ENCODE results near the gene RPS2. TPM values are rescaled to one million over a fixed set of nuclear protein-coding genes. Genes with fewer than 3 reads are reported as not detected.
"Not testable (repeated sequence)": the region's sequence is repeated elsewhere in the genome, so short reads cannot be mapped to it uniquely, and the experiment has no call there.

The RPS2 gene
- total RNA-seq, 2 donors from 2014 or later: 2,046 to 2,467 TPM

DNA sequence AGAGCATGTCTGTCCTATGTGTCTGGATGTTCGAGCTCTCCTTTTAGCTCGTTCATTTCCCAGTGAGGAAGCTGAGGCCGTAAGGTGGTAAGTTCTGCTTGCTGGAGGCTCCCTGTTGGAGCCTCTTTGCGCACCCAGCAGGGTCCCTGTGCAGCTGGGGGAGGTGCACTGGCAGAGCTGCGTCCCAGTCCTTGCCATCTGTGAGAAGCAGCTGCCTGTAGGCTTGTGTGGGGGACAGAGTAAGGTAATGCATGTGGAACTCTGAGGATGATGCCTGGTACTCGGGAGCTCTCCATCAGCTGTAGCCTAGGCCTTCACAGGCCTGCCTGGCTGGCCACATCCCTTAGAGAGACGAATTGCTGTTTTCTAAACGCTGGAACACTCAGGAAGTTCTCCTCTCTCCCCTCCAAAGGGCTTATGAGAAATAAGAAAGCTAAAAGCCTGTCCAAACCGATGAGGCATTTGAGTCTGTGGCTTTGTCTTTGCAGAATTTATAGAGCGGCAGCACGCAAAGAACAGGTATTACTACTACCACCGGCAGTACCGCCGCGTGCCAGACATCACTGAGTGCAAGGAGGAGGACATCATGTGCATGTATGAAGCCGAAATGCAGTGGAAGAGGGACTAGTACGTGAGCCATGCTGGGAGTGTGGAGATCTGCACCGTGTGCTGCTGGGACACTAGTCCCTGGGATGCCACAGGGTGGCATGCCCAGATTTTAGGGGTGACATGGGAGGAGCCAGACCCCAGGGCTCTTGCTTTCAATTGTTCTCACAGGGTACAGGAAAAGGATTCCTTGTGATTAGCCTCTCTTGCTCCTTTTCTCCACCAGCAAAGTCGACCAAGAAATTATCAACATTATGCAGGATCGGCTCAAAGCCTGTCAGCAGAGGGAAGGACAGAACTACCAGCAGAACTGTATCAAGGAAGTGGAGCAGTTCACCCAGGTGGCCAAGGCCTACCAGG lies 3.7 kb downstream of the RPS2 start:
- TF ChIP-seq, protein P1, sequence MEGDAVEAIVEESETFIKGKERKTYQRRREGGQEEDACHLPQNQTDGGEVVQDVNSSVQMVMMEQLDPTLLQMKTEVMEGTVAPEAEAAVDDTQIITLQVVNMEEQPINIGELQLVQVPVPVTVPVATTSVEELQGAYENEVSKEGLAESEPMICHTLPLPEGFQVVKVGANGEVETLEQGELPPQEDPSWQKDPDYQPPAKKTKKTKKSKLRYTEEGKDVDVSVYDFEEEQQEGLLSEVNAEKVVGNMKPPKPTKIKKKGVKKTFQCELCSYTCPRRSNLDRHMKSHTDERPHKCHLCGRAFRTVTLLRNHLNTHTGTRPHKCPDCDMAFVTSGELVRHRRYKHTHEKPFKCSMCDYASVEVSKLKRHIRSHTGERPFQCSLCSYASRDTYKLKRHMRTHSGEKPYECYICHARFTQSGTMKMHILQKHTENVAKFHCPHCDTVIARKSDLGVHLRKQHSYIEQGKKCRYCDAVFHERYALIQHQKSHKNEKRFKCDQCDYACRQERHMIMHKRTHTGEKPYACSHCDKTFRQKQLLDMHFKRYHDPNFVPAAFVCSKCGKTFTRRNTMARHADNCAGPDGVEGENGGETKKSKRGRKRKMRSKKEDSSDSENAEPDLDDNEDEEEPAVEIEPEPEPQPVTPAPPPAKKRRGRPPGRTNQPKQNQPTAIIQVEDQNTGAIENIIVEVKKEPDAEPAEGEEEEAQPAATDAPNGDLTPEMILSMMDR (IDR thresholded peaks at IDR 0.05): no peak
- TF ChIP-seq POLR2AphosphoS5 (IDR thresholded peaks at IDR 0.05) (no peak), POLR2A (IDR thresholded peaks at IDR 0.05) (no peak)
- Histone ChIP-seq H3K9me3 (no peaks in the 10 kb centered on the region), H3K27ac (no peak overlapping the region), H3K36me3 (no peaks in the 10 kb centered on the region), H3K4me1 (replicated peaks) (peaks cover 7% of the 10 kb centered on the region), H3K27me3 (replicated peaks; ENCODE audit: insufficient read depth) (no peaks in the 10 kb centered on the region), H3K4me3 (no peak overlapping the region)
- intact Hi-C loops (cut with DNase I): no loop called here
- WGBS: 37% methylated on average over 20 of the region's 20 CpGs
- no peak for DNase-seq (ENCODE audit: low spot score)

DNA sequence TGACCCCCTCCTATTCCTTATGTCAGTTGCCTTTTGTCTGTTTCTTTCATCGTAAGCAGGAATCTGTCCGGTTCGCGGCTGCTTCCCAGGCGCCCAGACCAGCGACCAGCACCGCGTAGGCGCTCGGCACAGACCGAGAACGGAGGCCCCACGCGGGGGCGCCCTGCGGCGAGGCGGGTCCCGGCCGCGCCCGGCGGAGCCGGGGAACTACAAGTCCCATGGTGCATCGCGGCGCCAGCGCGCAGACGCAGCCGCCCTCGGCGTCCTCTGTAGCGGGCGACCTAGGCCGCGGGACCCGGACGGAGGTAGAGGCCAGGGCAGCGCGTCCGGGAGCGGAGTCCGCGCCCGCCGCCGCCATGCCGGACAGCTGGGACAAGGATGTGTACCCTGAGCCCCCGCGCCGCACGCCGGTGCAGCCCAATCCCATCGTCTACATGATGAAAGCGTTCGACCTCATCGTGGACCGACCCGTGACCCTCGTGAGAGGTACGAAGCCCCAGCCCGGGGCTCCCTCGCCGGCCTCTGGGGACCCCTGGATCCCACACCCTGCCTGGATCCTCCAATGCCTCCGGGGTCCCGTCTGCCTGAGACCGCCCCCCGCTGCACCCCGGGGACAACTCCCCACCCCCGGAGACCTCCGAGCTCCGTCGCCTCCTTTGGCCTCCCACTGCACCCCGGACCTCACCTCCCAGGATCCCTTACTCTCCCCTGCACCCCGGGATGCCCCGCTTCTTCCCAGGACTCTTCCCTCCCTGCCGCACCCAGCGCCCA lies 5.2 kb downstream of the RPS2 start, which contains the start of gene NDUFB10:
NDUFB10 (plus strand) TSS at position 270 of the 771 bp plus-strand sequence; CDS start at position 357, 87 bp downstream.
- intact Hi-C loops (cut with DNase I): no loop called here
- WGBS: under 1% methylated on average over 57 of the region's 79 CpGs
- Histone ChIP-seq H3K36me3 (no peaks in the 10 kb centered on the region), H3K9me3 (no peaks in the 10 kb centered on the region), H3K27me3 (replicated peaks; ENCODE audit: insufficient read depth) (no peaks in the 10 kb centered on the region), H3K27ac (peak within 1 kb of the TSS; percentile 78 to 86), H3K4me1 (replicated peaks) (peaks cover 3% of the 10 kb centered on the region), H3K4me3 (peak within 1 kb of the TSS; percentile 74 to 88)
- peak; percentile 86 for DNase-seq (ENCODE audit: low spot score)
- TF ChIP-seq, protein P1 (IDR thresholded peaks at IDR 0.05): peak; percentile 74 to 93 (median 86)
- TF ChIP-seq POLR2A (IDR thresholded peaks at IDR 0.05) (peak; percentile 93), POLR2AphosphoS5 (IDR thresholded peaks at IDR 0.05) (peak; percentile 82)

DNA sequence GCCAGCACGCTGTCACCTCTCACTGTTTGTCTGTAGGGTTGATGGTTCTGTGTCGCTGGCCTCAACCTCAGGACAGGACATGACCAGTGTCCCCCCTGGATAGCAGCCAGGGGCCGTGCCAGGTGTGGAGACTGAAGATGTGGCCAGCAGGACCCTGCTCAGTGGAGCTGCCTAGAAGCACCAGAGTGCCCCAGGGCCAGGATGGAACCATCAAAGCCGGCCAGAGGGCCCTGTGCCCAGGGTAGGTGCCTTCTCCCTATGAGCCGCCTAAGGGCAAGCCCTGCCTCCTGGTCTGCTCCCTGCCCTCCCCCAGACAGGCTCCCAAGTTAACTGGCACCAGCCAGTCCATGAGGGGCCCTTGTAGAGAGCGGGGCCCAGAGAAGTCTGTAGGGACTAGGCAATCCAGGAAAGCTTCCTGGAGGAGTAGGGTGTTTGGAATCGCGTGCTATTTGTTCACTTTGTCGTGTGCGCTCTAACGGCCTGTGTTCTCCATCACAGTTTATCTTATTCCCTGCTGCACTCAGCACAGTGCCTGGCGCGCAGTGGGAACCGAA lies 5.8 kb downstream of the RPS2 start:
- no peak for DNase-seq (ENCODE audit: low spot score)
- Histone ChIP-seq H3K4me1 (replicated peaks) (peaks cover 3% of the 10 kb centered on the region), H3K4me3 (peak overlapping the region; percentile 74 to 88), H3K27me3 (replicated peaks; ENCODE audit: insufficient read depth) (no peaks in the 10 kb centered on the region), H3K27ac (peak overlapping the region in 1 of 2 donors; percentile 25), H3K36me3 (no peaks in the 10 kb centered on the region), H3K9me3 (no peaks in the 10 kb centered on the region)
- TF ChIP-seq POLR2AphosphoS5 (IDR thresholded peaks at IDR 0.05) (no peak), POLR2A (IDR thresholded peaks at IDR 0.05) (no peak)
- TF ChIP-seq, protein P1 (IDR thresholded peaks at IDR 0.05): no peak
- 35% methylated on average over 13 of the region's 14 CpGs for WGBS
- intact Hi-C loops (cut with DNase I): no loop called here

DNA sequence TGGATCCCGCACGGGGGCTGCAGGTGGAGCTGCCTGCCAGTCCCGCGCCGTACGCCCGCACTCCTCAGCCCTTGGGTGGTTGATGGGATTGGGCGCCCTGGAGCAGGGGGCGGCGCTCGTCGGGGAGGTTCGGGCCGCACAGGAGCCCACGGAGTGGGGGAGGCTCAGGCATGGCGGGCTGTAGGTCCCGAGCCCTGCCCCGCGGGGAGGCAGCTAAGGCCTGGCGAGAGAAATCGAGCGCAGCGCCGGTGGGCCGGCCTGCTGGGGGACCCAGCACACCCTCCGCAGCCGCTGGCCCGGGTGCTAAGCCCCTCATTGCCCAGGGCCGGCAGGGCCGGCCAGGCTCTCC lies 6.5 kb downstream of the RPS2 start:
- 74% methylated on average over 28 of the region's 30 CpGs for WGBS

DNA sequence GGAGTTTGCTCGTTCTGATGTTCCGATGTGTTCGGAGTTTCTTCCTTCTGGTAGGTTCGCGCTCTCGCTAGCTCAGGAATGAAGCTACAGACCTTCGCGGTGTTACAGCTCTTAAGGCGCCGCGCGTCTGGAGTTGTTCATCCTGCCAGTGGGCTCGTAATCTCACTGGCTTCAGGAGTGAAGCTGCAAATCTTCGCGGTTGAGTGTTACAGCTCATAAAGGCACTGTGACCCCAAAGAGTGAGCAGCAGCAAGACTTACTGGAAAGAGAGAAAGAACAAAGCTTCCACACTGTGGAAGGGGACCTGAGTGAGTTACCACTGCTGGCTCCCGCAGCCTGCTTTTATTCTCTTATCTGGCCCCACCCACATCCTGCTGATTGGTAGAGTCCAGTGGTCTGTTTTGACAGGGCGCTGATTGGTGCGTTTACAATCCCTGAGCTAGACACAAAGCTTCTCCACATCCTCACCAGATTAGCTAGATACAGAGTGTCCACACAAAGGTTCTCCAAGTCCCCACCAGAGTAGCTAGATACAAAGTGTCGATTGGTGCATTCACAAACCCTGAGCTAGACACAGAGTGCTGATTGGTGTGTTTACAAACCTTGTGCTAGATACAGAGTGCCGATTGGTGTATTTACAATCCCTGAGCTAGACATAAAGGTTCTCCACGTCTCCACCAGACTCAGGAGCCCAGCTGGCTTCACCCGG lies 7.0 kb downstream of the RPS2 start:
- H3K9me3 ChIP-seq; H3K27me3 ChIP-seq (replicated peaks; ENCODE audit: insufficient read depth); intact Hi-C loops (cut with DNase I); H3K27ac ChIP-seq; DNase-seq (ENCODE audit: low spot score); H3K4me3 ChIP-seq; H3K36me3 ChIP-seq; H3K4me1 ChIP-seq (replicated peaks): not testable (repeated sequence)
- WGBS: 82% methylated on average over 19 of the region's 22 CpGs

More for the DNA sequence above, 6.5 kb downstream of the RPS2 start:
- H3K27me3 ChIP-seq (replicated peaks; ENCODE audit: insufficient read depth); H3K9me3 ChIP-seq; H3K4me3 ChIP-seq; H3K36me3 ChIP-seq; H3K27ac ChIP-seq; H3K4me1 ChIP-seq (replicated peaks); intact Hi-C loops (cut with DNase I); DNase-seq (ENCODE audit: low spot score): not testable (repeated sequence)
